ENCODE data around the gene SRRM2.

Gene SRRM2

GRCh38 chr16:2799205-2799858 is 46.9 kb downstream of the SRRM2 start:
- Histone ChIP-seq H3K4me3 (ENCODE audit: low read length) (no peak overlapping the region), H3K9ac (ENCODE audit: low read depth, low read length) (no peak overlapping the region), H3K27me3 (ENCODE audit: control insufficient read depth, insufficient read depth, low read length) (peaks cover 26% of the 10 kb centered on the region), H3K9me3 (replicated peaks; ENCODE audit: low read length) (peaks cover 6% of the 10 kb centered on the region), H3K36me3 (ENCODE audit: insufficient read depth, low read length) (no peaks in the 10 kb centered on the region), H3K4me1 (ENCODE audit: control insufficient read depth, insufficient read depth, low read length) (no peaks in the 10 kb centered on the region), H3K4me2 (ENCODE audit: low read length) (no peak overlapping the region)

GRCh38 chr16:2799859-2800226 is 47.4 kb downstream of the SRRM2 start:
- Histone ChIP-seq H3K27me3 (ENCODE audit: control insufficient read depth, insufficient read depth, low read length) (peaks cover 25% of the 10 kb centered on the region), H3K9me3 (replicated peaks; ENCODE audit: low read length) (peaks cover 6% of the 10 kb centered on the region), H3K4me1 (ENCODE audit: control insufficient read depth, insufficient read depth, low read length) (no peaks in the 10 kb centered on the region), H3K36me3 (ENCODE audit: insufficient read depth, low read length) (no peaks in the 10 kb centered on the region), H3K9ac (ENCODE audit: low read depth, low read length) (no peak overlapping the region), H3K4me3 (ENCODE audit: low read length) (no peak overlapping the region), H3K4me2 (ENCODE audit: low read length) (no peak overlapping the region)

- Histone ChIP-seq H3K9me3 (replicated peaks; ENCODE audit: low read length) (peaks cover 6% of the 10 kb centered on the region), H3K4me1 (ENCODE audit: control insufficient read depth, insufficient read depth, low read length) (no peaks in the 10 kb centered on the region), H3K36me3 (ENCODE audit: insufficient read depth, low read length) (no peaks in the 10 kb centered on the region), H3K9ac (ENCODE audit: low read depth, low read length) (no peak overlapping the region), H3K4me2 (ENCODE audit: low read length) (no peak overlapping the region), H3K27me3 (ENCODE audit: control insufficient read depth, insufficient read depth, low read length) (peaks cover 39% of the 10 kb centered on the region), H3K4me3 (ENCODE audit: low read length) (no peak overlapping the region)
These were observed 51.2 kb downstream of the SRRM2 start for GRCh38 chr16:2803545-2804195.

- no peaks in the 10 kb centered on the region for H3K36me3 ChIP-seq (ENCODE audit: insufficient read depth, low read length)
These were observed 52.3 kb downstream of the SRRM2 start for GRCh38 chr16:2804728-2805127.

GRCh38 chr16:2806286-2806685 is 53.8 kb downstream of the SRRM2 start:
- Histone ChIP-seq H3K27me3 (ENCODE audit: control insufficient read depth, insufficient read depth, low read length) (peaks cover 55% of the 10 kb centered on the region), H3K4me3 (ENCODE audit: low read length) (no peak overlapping the region)

More at GRCh38 chr16:2804728-2805127, 52.3 kb downstream of the SRRM2 start:
- no peak overlapping the region for H3K4me3 ChIP-seq (ENCODE audit: low read length)
- no peaks in the 10 kb centered on the region for H3K4me1 ChIP-seq (ENCODE audit: control insufficient read depth, insufficient read depth, low read length)
- peaks cover 9% of the 10 kb centered on the region for H3K9me3 ChIP-seq (replicated peaks; ENCODE audit: low read length)
- H3K27me3 ChIP-seq (ENCODE audit: control insufficient read depth, insufficient read depth, low read length) = peaks cover 48% of the 10 kb centered on the region
- H3K9ac ChIP-seq (ENCODE audit: low read depth, low read length) = no peak overlapping the region
- H3K4me2 ChIP-seq (ENCODE audit: low read length) = no peak overlapping the region

GRCh38 chr16:2808181-2808580 is 55.7 kb downstream of the SRRM2 start:
- no peak overlapping the region for H3K4me2 ChIP-seq (ENCODE audit: low read length)
- peaks cover 67% of the 10 kb centered on the region for H3K27me3 ChIP-seq (ENCODE audit: control insufficient read depth, insufficient read depth, low read length)
- no peak overlapping the region for H3K4me3 ChIP-seq (ENCODE audit: low read length)
- H3K9ac ChIP-seq (ENCODE audit: low read depth, low read length) = no peak overlapping the region
- no peaks in the 10 kb centered on the region for H3K36me3 ChIP-seq (ENCODE audit: insufficient read depth, low read length)
- no peaks in the 10 kb centered on the region for H3K4me1 ChIP-seq (ENCODE audit: control insufficient read depth, insufficient read depth, low read length)
- H3K9me3 ChIP-seq (replicated peaks; ENCODE audit: low read length) = peaks cover 9% of the 10 kb centered on the region

More at GRCh38 chr16:2806286-2806685, 53.8 kb downstream of the SRRM2 start:
- Histone ChIP-seq H3K4me1 (ENCODE audit: control insufficient read depth, insufficient read depth, low read length) (no peaks in the 10 kb centered on the region), H3K4me2 (ENCODE audit: low read length) (no peak overlapping the region), H3K36me3 (ENCODE audit: insufficient read depth, low read length) (no peaks in the 10 kb centered on the region), H3K9me3 (replicated peaks; ENCODE audit: low read length) (peaks cover 9% of the 10 kb centered on the region), H3K9ac (ENCODE audit: low read depth, low read length) (no peak overlapping the region)

- Histone ChIP-seq H3K9me3 (replicated peaks; ENCODE audit: low read length) (peaks cover 2% of the 10 kb centered on the region), H3K4me3 (ENCODE audit: low read length) (no peak overlapping the region), H3K4me2 (ENCODE audit: low read length) (no peak overlapping the region), H3K36me3 (ENCODE audit: insufficient read depth, low read length) (no peaks in the 10 kb centered on the region), H3K27me3 (ENCODE audit: control insufficient read depth, insufficient read depth, low read length) (peaks cover 65% of the 10 kb centered on the region), H3K9ac (ENCODE audit: low read depth, low read length) (no peak overlapping the region), H3K4me1 (ENCODE audit: control insufficient read depth, insufficient read depth, low read length) (no peaks in the 10 kb centered on the region)
These were observed 56.8 kb downstream of the SRRM2 start for GRCh38 chr16:2809149-2809760.

- no peak overlapping the region for H3K4me3 ChIP-seq (ENCODE audit: low read length)
- H3K4me2 ChIP-seq (ENCODE audit: low read length) = no peak overlapping the region
- peaks cover 64% of the 10 kb centered on the region for H3K27me3 ChIP-seq (ENCODE audit: control insufficient read depth, insufficient read depth, low read length)
- H3K36me3 ChIP-seq (ENCODE audit: insufficient read depth, low read length) = no peaks in the 10 kb centered on the region
- peaks cover 2% of the 10 kb centered on the region for H3K9me3 ChIP-seq (replicated peaks; ENCODE audit: low read length)
- H3K9ac ChIP-seq (ENCODE audit: low read depth, low read length) = no peak overlapping the region
- H3K4me1 ChIP-seq (ENCODE audit: control insufficient read depth, insufficient read depth, low read length) = no peaks in the 10 kb centered on the region
These were observed 58.2 kb downstream of the SRRM2 start for GRCh38 chr16:2810651-2811050.

GRCh38 chr16:2811703-2812471 is 59.4 kb downstream of the SRRM2 start:
- H3K4me3 ChIP-seq (ENCODE audit: low read length) = no peak overlapping the region
- H3K4me2 ChIP-seq (ENCODE audit: low read length) = no peak overlapping the region
- H3K36me3 ChIP-seq (ENCODE audit: insufficient read depth, low read length) = no peaks in the 10 kb centered on the region
- H3K27me3 ChIP-seq (ENCODE audit: control insufficient read depth, insufficient read depth, low read length) = peaks cover 60% of the 10 kb centered on the region
- peaks cover 2% of the 10 kb centered on the region for H3K9me3 ChIP-seq (replicated peaks; ENCODE audit: low read length)
- no peaks in the 10 kb centered on the region for H3K4me1 ChIP-seq (ENCODE audit: control insufficient read depth, insufficient read depth, low read length)
- H3K9ac ChIP-seq (ENCODE audit: low read depth, low read length) = no peak overlapping the region

GRCh38 chr16:2813771-2814221 is 61.4 kb downstream of the SRRM2 start:
- Histone ChIP-seq H3K9me3 (replicated peaks; ENCODE audit: low read length) (peaks cover 2% of the 10 kb centered on the region), H3K4me3 (ENCODE audit: low read length) (no peak overlapping the region), H3K4me1 (ENCODE audit: control insufficient read depth, insufficient read depth, low read length) (no peaks in the 10 kb centered on the region), H3K27me3 (ENCODE audit: control insufficient read depth, insufficient read depth, low read length) (peaks cover 61% of the 10 kb centered on the region), H3K4me2 (ENCODE audit: low read length) (no peak overlapping the region), H3K36me3 (ENCODE audit: insufficient read depth, low read length) (no peaks in the 10 kb centered on the region), H3K9ac (ENCODE audit: low read depth, low read length) (no peak overlapping the region)

- H3K4me3 ChIP-seq (ENCODE audit: low read length) = no peak overlapping the region
- H3K9ac ChIP-seq (ENCODE audit: low read depth, low read length) = no peak overlapping the region
- H3K27me3 ChIP-seq (ENCODE audit: control insufficient read depth, insufficient read depth, low read length) = peaks cover 61% of the 10 kb centered on the region
- H3K36me3 ChIP-seq (ENCODE audit: insufficient read depth, low read length) = no peaks in the 10 kb centered on the region
- no peak overlapping the region for H3K4me2 ChIP-seq (ENCODE audit: low read length)
- no peaks in the 10 kb centered on the region for H3K9me3 ChIP-seq (replicated peaks; ENCODE audit: low read length)
- no peaks in the 10 kb centered on the region for H3K4me1 ChIP-seq (ENCODE audit: control insufficient read depth, insufficient read depth, low read length)
These were observed 62.3 kb downstream of the SRRM2 start for GRCh38 chr16:2814551-2815298.
